GM18511 (cell line): ENCODE measurements around the gene KCNQ1.
A peak's percentile ranks its signal among the peaks of the same experiment; 100 is the strongest.

Experiments used
- ATAC-seq: cut with Tn5 transposase; IDR thresholded peaks from one replicate; pipeline ENCODE4 v1.9.1; 2021; ENCODE audit warnings: mild to moderate bottlenecking, moderate library complexity; ENCODE audit not compliant: unreplicated experiment

Gene KCNQ1

GRCh38 chr11:2691355-2691761 is 246.6 kb downstream of the KCNQ1 start:
- no peak for ATAC-seq

GRCh38 chr11:2691991-2692875 is 247.4 kb downstream of the KCNQ1 start:
- no peak for ATAC-seq

- no peak for ATAC-seq
Measured at GRCh38 chr11:2693271-2694261, 248.8 kb downstream of the KCNQ1 start.

- no peak for ATAC-seq
Measured at GRCh38 chr11:2694495-2694894, 249.7 kb downstream of the KCNQ1 start.

- no peak for ATAC-seq
Measured at GRCh38 chr11:2694995-2695939, 250.5 kb downstream of the KCNQ1 start.

- ATAC-seq = no peak
Measured at GRCh38 chr11:2696455-2696854, 251.6 kb downstream of the KCNQ1 start.

GRCh38 chr11:2697866-2698265 is 253.1 kb downstream of the KCNQ1 start:
- no peak for ATAC-seq

GRCh38 chr11:2698386-2699184 is 253.8 kb downstream of the KCNQ1 start:
- ATAC-seq = no peak

- ATAC-seq = peak; percentile 10
Measured at GRCh38 chr11:2699185-2699530, 254.3 kb downstream of the KCNQ1 start.

GRCh38 chr11:2699531-2700414 is 255.0 kb downstream of the KCNQ1 start, which contains the start of gene KCNQ1OT1:
KCNQ1OT1 (minus strand) TSS chr11:2699994.
- peak; percentile 87 for ATAC-seq

- ATAC-seq = peak; percentile 45
Measured at GRCh38 chr11:2700415-2701211, 255.8 kb downstream of the KCNQ1 start.

- no peak for ATAC-seq
Measured at GRCh38 chr11:2701230-2701629, 256.4 kb downstream of the KCNQ1 start.

GRCh38 chr11:2701898-2702434 is 257.2 kb downstream of the KCNQ1 start:
- ATAC-seq = no peak

- ATAC-seq = no peak
Measured at GRCh38 chr11:2702771-2703362, 258.1 kb downstream of the KCNQ1 start.

- ATAC-seq = no peak
Measured at GRCh38 chr11:2703363-2704141, 258.7 kb downstream of the KCNQ1 start.

GRCh38 chr11:2704356-2704755 is 259.5 kb downstream of the KCNQ1 start:
- ATAC-seq = no peak
